IPS DF 19.7 (cell line): ENCODE data around the gene STK33.

Experiments
- DNase-seq: peaks from one replicate; pipeline ENCODE4 v3.0.0-alpha.2; 2013; ENCODE audit warnings: low read depth, low spot score

Gene STK33

DNA sequence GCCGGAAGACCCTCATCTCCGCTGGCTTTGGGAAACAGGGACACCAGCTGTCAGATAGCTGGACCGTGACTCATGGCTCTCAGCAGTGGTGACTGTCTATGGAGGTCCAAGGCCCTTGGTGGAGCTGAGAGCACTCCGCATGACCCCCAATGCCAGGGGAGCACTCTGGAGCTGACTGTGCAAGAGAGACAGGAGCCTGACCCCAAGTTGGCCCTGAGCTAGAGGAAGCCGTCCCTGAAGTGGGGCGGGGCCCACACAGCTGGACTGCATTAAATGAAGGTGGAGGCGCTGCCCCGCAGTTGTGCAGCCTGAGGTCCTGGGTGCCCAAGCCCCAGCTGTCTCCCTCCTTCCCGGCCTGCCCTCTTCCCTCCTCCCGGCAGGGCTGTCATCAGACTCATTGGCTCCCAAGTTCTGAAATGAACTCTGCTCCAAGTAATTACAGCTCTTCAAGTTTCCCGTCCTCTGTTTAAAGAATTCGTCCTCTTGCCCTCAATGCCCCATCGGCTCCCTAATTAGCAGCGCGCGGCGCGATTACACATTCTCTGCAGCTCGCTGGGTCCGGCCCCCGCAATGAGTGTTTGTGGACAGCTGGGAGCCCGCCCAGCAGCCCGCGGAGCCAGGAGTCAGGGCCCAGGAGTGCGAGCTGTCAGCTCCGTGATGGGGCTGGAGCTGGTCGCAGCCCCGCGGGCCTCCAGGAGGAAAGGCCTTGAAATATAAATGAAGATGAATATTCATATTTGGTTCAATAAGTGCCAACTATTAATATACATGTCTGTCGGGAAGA lies 237.1 kb downstream of the STK33 start:
- DNase-seq: no peak

GRCh38 chr11:8356216-8356615 lies 237.8 kb downstream of the STK33 start:
- no peak for DNase-seq

DNA sequence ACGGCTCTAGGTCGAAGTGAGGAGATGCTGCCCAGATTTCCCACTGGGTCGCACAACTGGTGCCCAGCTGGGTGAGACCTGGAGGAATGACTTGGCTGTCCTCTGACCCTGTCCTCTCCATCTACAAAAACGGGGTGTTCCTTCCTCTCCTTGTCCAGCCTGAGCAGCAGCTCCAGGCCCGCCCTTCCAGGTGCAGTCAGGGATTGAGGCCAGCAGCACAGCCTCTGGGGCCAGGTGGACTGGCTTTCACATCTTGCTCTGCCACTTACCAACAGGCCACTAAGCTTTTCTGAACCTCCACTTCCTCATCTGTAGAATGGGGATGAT lies 238.6 kb downstream of the STK33 start:
- DNase-seq: no peak

GRCh38 chr11:8354622-8355415 lies 239.2 kb downstream of the STK33 start:
- no peak for DNase-seq

DNA sequence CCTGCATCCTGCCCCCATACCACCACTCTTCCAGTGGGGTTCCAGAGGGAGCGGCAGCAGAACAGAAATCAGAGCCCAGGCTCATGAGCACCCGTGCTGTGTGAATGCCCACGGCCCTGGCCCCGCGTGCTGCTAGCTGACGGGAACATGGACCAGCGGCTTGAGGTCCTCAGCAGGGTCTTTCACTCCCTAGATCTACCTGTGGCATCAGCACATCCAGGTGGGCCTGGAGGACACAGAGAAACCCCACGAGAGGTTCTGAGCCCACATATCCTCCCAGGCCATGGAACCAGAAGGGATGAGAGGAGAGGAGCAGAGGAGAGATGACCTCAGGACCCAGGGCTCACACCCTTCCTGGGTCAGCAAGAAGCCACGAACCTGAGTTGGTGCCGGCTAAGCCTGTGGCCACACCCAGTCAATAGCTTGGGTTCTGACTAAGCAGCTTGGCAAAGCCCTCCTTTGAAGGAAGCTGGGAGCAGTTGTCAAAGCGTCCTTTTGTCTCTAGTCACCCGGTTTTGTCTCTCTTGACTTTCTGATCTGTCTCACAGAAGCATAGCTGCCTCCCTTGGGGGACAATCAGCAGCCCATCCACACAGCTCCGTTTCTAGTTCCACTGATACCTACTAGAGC lies 241.0 kb downstream of the STK33 start:
- DNase-seq: no peak

DNA sequence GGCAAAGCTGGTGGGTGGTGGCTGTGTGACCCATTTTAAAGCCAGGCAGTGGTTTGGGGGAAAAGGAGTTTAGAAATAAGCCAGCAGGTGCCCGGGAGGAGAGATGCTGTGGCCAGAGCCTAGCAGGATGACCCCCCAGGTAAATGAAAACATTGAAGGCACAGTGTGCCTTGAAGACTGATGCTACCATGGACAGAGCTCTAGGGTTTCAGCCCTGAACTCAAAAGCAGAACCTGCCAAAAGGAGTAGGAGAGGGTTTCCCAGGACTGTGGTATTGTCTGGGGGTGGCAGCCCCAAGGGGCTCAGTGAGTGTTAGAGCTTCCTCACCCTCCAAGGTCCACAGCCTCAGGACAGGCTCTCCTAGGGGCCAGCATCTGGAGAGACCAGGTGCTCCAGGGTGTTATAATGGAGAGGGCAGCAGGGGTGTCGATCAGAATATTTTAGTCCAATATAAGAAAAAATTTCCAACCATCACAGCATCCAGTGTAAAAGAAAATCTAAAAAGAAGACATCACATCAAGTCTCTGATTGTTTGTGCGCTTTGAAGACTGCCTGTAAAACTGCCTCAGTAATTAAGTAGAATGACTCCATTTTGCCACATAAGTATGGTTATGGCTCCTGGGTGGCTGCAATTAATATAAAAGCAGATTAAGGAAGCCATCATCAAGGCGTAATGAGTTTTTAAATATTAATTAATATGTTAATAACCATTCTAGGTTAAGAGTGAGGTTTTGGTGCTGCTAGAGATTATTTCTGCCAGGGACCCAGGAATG lies 241.7 kb downstream of the STK33 start:
- no peak for DNase-seq

DNA sequence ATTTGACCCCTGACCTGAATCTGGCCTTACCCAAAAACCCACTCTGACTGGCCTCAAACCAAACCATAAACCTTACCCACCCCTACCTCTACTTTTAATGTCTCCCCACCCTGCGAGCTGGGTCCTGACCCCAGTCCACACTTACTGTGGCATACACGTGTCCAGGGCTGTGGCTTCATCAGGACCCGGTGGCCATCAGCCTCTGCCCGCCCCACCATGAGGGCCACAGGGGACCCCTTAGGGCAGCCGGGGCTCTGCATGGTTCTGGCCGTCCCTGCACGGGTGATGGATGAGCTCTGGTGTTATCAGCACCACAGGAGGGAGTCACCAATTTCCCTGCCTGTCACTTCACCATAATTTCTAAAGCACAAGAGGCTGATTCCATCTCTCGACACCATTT lies 242.8 kb downstream of the STK33 start:
- DNase-seq: no peak

GRCh38 chr11:8347978-8348377 lies 246.1 kb downstream of the STK33 start:
- no peak for DNase-seq

DNA sequence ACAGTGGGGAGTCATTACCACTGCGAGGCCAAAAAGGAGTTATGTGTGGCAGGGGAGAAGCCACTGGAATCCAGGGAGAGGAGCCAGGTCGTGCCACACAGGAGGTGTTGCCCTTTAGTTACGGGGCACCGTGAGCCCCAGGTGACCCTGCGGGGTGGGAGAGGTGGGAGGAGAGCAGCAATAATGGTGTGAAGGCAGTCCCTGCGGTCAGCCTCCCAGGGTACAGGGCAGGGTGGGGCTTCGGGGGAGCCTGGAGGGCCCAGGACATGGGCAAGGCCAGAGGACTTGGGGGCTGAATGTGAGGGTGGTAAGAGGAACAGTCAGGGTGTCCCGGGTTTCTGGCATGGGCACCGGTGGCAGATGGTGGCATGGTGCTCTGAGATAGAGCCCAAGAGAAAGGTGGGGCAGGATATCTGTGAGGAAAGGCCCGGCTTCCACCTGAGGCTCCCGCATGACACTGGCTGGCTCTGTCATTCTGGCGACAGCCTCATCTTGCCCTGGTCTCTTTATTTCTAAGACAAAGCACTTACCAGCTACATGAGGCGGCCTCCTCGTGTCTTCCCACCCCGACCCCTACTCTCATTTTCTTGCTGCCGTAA lies 247.8 kb downstream of the STK33 start:
- no peak for DNase-seq

DNA sequence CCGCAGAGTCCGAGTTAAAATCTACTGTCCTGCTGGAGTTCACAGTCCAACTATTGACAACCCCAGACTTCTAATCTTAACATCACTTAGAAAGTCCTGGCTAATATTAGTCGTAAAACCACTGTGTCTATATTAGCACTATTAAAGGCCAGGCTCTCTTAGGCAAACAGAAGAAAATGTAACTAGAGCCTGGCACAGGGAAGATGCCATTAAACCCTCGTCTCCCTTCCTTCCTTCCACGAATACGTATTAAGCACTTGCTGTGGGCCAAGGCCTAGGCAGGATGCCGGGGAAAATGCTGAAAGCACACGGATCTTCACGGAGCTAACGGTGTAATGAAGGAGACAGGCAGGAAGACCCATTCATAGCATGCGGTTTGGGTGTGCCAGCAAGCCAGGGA lies 248.8 kb downstream of the STK33 start:
- DNase-seq: no peak

DNA sequence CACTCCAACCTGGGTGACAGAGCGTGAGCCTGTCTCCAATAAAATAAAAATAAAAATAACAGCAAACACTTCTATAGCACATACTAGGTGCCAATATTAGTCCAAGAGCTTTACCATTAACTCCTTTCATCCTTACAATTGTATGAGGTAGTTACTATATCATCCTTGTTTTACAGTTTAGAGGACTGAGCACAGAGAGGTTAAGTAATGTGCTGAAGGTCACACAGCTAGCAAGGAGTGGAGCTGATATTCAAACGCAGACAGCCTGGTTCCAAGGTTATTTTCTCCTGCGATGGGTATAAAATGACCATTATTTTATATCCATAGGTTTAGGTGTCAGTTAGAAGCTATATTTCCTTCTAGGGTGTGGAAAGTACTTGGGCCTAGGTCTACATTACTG lies 249.7 kb downstream of the STK33 start:
- no peak for DNase-seq

- no peak for DNase-seq
Measured at GRCh38 chr11:8342821-8343681, 251.0 kb downstream of the STK33 start.

- no peak for DNase-seq
Measured at GRCh38 chr11:8341996-8342395, 252.0 kb downstream of the STK33 start.
